Kidney (tissue), 14 donors: ENCODE results near the gene AK5. TPM values are rescaled to one million over a fixed set of nuclear protein-coding genes. Genes with fewer than 3 reads are reported as not detected.
A peak's percentile ranks its signal among the peaks of the same experiment; 100 is the strongest.

Experiments
- DNase-seq, 5 donors: peaks; one replicate each; pipeline ENCODE4 v3.0.0-alpha.2; 2013 to 2020
- FAIRE-seq: peaks from 2 replicates; lab custom pipeline; 2012; peaks lifted over from hg19 to GRCh38; lab: Jason Lieb, UNC
- H3K27ac ChIP-seq, 2 donors: one replicate each; pipeline ENCODE4 v1.7.0; 2013; ENCODE audit warnings: low read depth in 2 of 2, low read length in 2 of 2, inconsistent platforms in 1 of 2
- H3K27me3 ChIP-seq: one replicate; pipeline ENCODE4 v1.7.1; 2013; ENCODE audit warnings: low read length, inconsistent platforms; ENCODE audit not compliant: control insufficient read depth, insufficient read depth
- H3K36me3 ChIP-seq, 3 donors: one replicate each; pipeline versions ENCODE4 v1.7.0 to v1.7.1; 2013; ENCODE audit warnings: low read length in 3 of 3, control low read depth in 1 of 3, inconsistent platforms in 1 of 3; ENCODE audit not compliant: insufficient read depth in 3 of 3, control insufficient read depth in 2 of 3
- H3K4me1 ChIP-seq, 3 donors: one replicate each; pipeline versions ENCODE4 v1.7.0 to v1.7.1; 2013; ENCODE audit warnings: low read length in 3 of 3, inconsistent platforms in 1 of 3, low read depth in 1 of 3; ENCODE audit not compliant: control insufficient read depth in 2 of 3, insufficient read depth in 2 of 3
- H3K4me3 ChIP-seq, 3 donors: one replicate each; pipeline versions ENCODE4 v1.7.0 to v1.8.1; 2013; ENCODE audit warnings: low read length in 3 of 3, control low read depth in 1 of 3, inconsistent platforms in 1 of 3
- H3K9ac ChIP-seq, 3 donors: one replicate each; pipeline versions ENCODE4 v1.7.0 to v1.7.1; 2013; ENCODE audit warnings: low read length in 3 of 3, control low read depth in 1 of 3, inconsistent platforms in 1 of 3
- H3K9me3 ChIP-seq, 3 donors: one replicate each; pipeline versions ENCODE4 v1.7.0 to v1.7.1; 2013; ENCODE audit warnings: low read length in 3 of 3, control low read depth in 1 of 3, inconsistent platforms in 1 of 3; ENCODE audit not compliant: control insufficient read depth in 2 of 3, insufficient read depth in 1 of 3
- CTCF ChIP-seq: IDR thresholded peaks from 3 replicates; pipeline ENCODE4 v1.5.1; 2012; ENCODE audit warnings: mild to moderate bottlenecking, moderate library complexity, borderline replicate concordance; ENCODE audit not compliant: insufficient read depth; ENCODE audit errors: extremely low read depth
- intact Hi-C: fragments of 100-400 bp; cut with DNase I; formaldehyde crosslinking; loops from one replicate; pipeline ENCODE4 v1.11.1; 2022
- polyA plus RNA-seq: library from polyadenylated mRNA; stranded (reverse); fragments of 350-450 nt; fragmentation: Illumina TruSeq; extraction: RNeasy Lipid Tissue Mini Kit (QIAGEN cat#74804); gene quantifications from one replicate; pipeline ENCODE4 v1.2.3, GENCODE V29; 2014; ENCODE audit warnings: low read depth, low replicate concordance; ENCODE audit not compliant: insufficient read depth
- total RNA-seq: library from RNA; stranded (reverse); fragmentation: NEBNext Ultra II Directional; extraction: Animal tissue kit (Norgen Biotek cat#: 25700); gene quantifications from one replicate; pipeline ENCODE4 v1.2.1, GENCODE V29; 2021
- donor health status: control.
- donor health status: control.
- donor health status: control.
- donor health status: control.
- donor health status: control.
- donor health status: DM: yes; HTN: yes; CAD: no.
- donor health status: Normal renal cell carcinoma (clear cell type).

Gene AK5
- total and polyA plus RNA-seq, 2 donors from 2014 or later: 1.7 to 2.5 TPM

GRCh38 chr1:77316966-77317365 lies 35.1 kb downstream of the AK5 start:
- Histone ChIP-seq H3K36me3 (no peaks in the 10 kb centered on the region), H3K4me3 (no peak overlapping the region), H3K4me1 (no peaks in the 10 kb centered on the region), H3K27ac (no peak overlapping the region), H3K9ac (no peak overlapping the region), H3K9me3 (no peaks in the 10 kb centered on the region), H3K27me3 (no peaks in the 10 kb centered on the region)
- TF ChIP-seq CTCF: no peak
- FAIRE-seq (no peak), DNase-seq (no peak)
- intact Hi-C loops: no loop called here

DNA sequence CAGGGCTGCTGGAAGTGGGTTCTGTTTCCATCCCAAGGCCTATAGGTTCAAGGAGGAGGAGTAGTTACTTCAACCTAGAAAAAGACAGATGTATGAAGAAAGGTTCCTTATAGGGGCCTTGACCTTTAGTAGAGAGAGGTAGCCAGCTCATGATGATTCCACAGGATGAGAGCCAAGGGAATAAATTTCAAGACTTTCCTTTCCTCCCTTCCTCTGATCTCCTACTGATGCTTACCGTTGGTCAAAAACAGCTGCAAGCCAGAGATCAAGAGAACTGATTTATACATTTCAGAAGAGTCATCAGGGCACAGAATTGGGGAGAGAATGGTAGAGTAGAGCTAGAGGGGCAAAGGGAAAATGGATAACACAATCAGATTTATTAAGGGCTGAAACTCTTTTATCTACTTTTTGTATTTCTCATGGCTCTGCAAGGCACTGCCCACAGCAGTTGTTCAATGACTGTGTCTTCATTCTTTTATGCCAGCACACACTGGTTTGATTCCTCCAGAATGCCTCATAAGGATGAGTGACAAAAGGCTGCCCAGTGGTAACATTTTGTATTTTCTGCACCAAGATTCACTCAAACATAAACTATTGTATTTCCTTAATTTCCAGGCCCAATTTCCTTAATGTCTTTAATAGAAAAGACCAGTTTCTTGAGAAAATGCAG lies 37.4 kb downstream of the AK5 start:
- intact Hi-C loops: no loop called here
- no peak for DNase-seq
- Histone ChIP-seq H3K27ac (no peak overlapping the region), H3K9ac (no peak overlapping the region), H3K36me3 (no peaks in the 10 kb centered on the region), H3K4me3 (no peak overlapping the region), H3K4me1 (no peaks in the 10 kb centered on the region), H3K27me3 (no peaks in the 10 kb centered on the region), H3K9me3 (no peaks in the 10 kb centered on the region)
- no peak for TF ChIP-seq CTCF
- FAIRE-seq: no peak

- Histone ChIP-seq H3K4me3 (no peak overlapping the region), H3K27ac (no peak overlapping the region), H3K4me1 (no peaks in the 10 kb centered on the region), H3K27me3 (no peaks in the 10 kb centered on the region), H3K9ac (no peak overlapping the region), H3K36me3 (no peaks in the 10 kb centered on the region), H3K9me3 (no peaks in the 10 kb centered on the region)
- intact Hi-C loops: no loop called here
- DNase-seq: peak in 2 of 5 donors; percentile 1 to 4
- no peak for TF ChIP-seq CTCF
- no peak for FAIRE-seq
Observed at GRCh38 chr1:77322061-77322900, 40.5 kb downstream of the AK5 start.
